OCI-LY7 (cell line): ENCODE results near the gene SAPCD1. TPM values are rescaled to one million over a fixed set of nuclear protein-coding genes. Genes with fewer than 3 reads are reported as not detected.
"Not testable (repeated sequence)": the region's sequence is repeated elsewhere in the genome, so short reads cannot be mapped to it uniquely, and the experiment has no call there.

Experiments used
- BruUV-seq: library from RNA; stranded (reverse); fragments of 400-500 nt; replicated peaks from 2 replicates; lab custom pipeline; 2021; lab: Mats Ljungman, UMichigan
- CTCF ChIA-PET: fragments of 300-600 bp; sonication (Branson Sonifier 250); formaldehyde crosslinking; loops from one replicate; lab custom pipeline; 2022; ENCODE audit warnings: antibody characterized with exemption; ENCODE audit not compliant: unreplicated experiment; lab: Charles Lee
- POLR2A ChIA-PET: fragments of 300-600 bp; sonication (Branson Sonifier 250); formaldehyde crosslinking; loops from one replicate; lab custom pipeline; 2022; ENCODE audit warnings: antibody characterized with exemption; lab: Charles Lee
- DNase-seq: peaks from one replicate; pipeline ENCODE4 v3.0.0-alpha.2; 2015; ENCODE audit warnings: low spot score
- H2AFZ ChIP-seq: fragments of 200-600 bp; sonication (generic), shearing (Covaris generic); 2 replicates; pipeline ENCODE4 v1.6.1; 2014; ENCODE audit warnings: mild to moderate bottlenecking, antibody characterized with exemption, low read length, moderate library complexity
- H3K27ac ChIP-seq: fragments of 200-600 bp; sonication (generic); 2 replicates; pipeline ENCODE4 v1.5.1; 2014; ENCODE audit warnings: mixed run types, low read depth, mild to moderate bottlenecking, moderate library complexity, low read length, inconsistent platforms; ENCODE audit not compliant: poor library complexity, severe bottlenecking
- H3K36me3 ChIP-seq: fragments of 200-600 bp; sonication (generic); 2 replicates; pipeline ENCODE4 v1.6.1; 2014; ENCODE audit warnings: mild to moderate bottlenecking, antibody characterized with exemption, low read length, moderate library complexity, mixed read lengths; ENCODE audit not compliant: insufficient read depth
- H3K4me1 ChIP-seq: fragments of 200-600 bp; sonication (generic); 2 replicates; pipeline ENCODE4 v1.5.1; 2014; ENCODE audit warnings: mild to moderate bottlenecking, low read length; ENCODE audit not compliant: insufficient read depth, poor library complexity, severe bottlenecking
- H3K4me2 ChIP-seq: fragments of 200-600 bp; sonication (generic); 2 replicates; pipeline ENCODE4 v1.6.1; 2014; ENCODE audit warnings: mild to moderate bottlenecking, low read length
- H3K4me3 ChIP-seq: fragments of 200-600 bp; sonication (generic); 2 replicates; pipeline ENCODE4 v1.5.1; 2014; ENCODE audit warnings: mild to moderate bottlenecking, low read depth, low read length; ENCODE audit not compliant: poor library complexity, severe bottlenecking
- H3K79me2 ChIP-seq: fragments of 200-600 bp; sonication (generic); 2 replicates; pipeline ENCODE4 v1.6.1; 2016; ENCODE audit warnings: low read depth, mild to moderate bottlenecking, low read length, moderate library complexity, mixed read lengths; ENCODE audit not compliant: insufficient read depth
- H3K9me2 ChIP-seq: fragments of 200-600 bp; sonication (generic); 2 replicates; pipeline ENCODE4 v1.6.1; 2016; ENCODE audit warnings: mild to moderate bottlenecking, low read length, mixed read lengths; ENCODE audit not compliant: insufficient read depth
- H3K9me3 ChIP-seq: fragments of 200-600 bp; sonication (generic); 2 replicates; pipeline ENCODE4 v1.6.1; 2014; ENCODE audit warnings: mild to moderate bottlenecking, mixed run types, low read length, mixed read lengths
- H4K20me1 ChIP-seq: fragments of 200-600 bp; sonication (generic); 2 replicates; pipeline ENCODE4 v1.6.1; 2014; ENCODE audit warnings: mild to moderate bottlenecking, antibody characterized with exemption, low read length, moderate library complexity, mixed read lengths; ENCODE audit not compliant: insufficient read depth
- EZH2phosphoT487 ChIP-seq: fragments of 200-600 bp; sonication (generic); IDR thresholded peaks from 2 replicates; pipeline ENCODE4 v1.6.1; 2018; ENCODE audit warnings: low read depth, borderline replicate concordance, mild to moderate bottlenecking, mixed run types, antibody characterized with exemption, low read length, moderate library complexity, mixed read lengths
- intact Hi-C: fragments of 100-400 bp; cut with micrococcal nuclease; formaldehyde crosslinking; loops from one replicate; pipeline ENCODE4 v1.10.0; 2022; ENCODE audit not compliant: unreplicated experiment
- total RNA-seq, 2 experiments: library from RNA; depleted of rRNA in 1 of 2; stranded (reverse); fragments of >200 nt in 1 of 2; shearing (Covaris generic) in 1 of 2; gene quantifications; 2 replicates each; pipeline ENCODE4 v1.2.3, GENCODE V29; 2014 to 2022
- TF ChIP-seq, protein P1 (sequence below): fragments of 200-600 bp; sonication (generic); conservative IDR thresholded peaks from 2 replicates; pipeline ENCODE4 v1.5.1; 2014; ENCODE audit warnings: mild to moderate bottlenecking, antibody characterized with exemption, low read length, moderate library complexity, mixed read lengths

The SAPCD1 gene
- total RNA-seq, 2 experiments from 2014 or later, result 31.3 to 53.5 TPM

DNA sequence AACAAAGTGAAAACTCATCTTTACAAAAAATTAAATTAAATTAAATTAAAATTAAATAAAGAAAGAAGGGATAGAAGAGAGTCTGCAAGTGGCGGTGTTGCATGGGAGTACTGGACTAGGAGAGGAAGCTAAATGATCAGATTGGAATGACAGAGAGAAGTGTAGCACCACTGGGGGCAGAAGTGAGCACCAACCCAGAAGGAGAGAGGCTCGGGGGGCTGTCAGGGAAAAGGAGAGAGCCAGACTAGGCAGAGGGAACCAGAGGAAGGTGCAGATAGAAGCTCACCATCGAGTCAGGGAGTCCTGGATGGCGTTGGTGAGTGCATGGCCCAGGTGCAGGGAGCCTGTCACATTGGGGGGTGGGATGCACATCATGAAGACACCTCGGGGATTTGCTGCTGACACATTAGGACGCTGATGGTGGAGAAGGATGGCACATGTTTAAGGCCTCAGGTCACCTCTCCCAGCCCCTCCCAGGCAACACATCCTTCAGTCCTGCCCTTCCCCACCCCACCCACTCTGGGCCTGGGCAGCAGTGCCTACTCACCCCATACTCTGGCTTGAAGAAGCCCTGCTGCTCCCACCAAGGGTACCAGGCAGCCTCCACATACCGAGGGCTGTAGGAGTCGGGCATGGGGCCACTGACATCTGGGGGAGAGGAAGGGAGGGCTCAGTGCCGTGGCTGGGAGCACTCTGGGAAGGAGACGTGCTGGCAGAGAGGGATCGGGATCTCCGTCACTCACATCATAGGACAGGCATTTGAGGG, 29.1 kb downstream of the SAPCD1 start:
- POLR2A ChIA-PET, result no interaction called here
- Histone ChIP-seq H3K4me1 (peaks cover 55% of the 10 kb centered on the region), H3K4me2 (no peak overlapping the region), H3K27ac (no peak overlapping the region), H3K4me3 (no peak overlapping the region), H4K20me1 (no peaks in the 10 kb centered on the region), H3K9me3 (no peaks in the 10 kb centered on the region), H3K36me3 (peaks cover 62% of the 10 kb centered on the region), H3K79me2 (peaks cover 40% of the 10 kb centered on the region), H2AFZ (no peak overlapping the region), H3K9me2 (no peaks in the 10 kb centered on the region)
- no TSS peak for BruUV-seq
- intact Hi-C loops, result loop anchor here (10.0 kb wide), 1 partner anchor 247 kb away; the partner anchor contains the start of genes ATP6V1G2, DDX39B and NFKBIL1
- CTCF ChIA-PET, result no interaction called here
- no peak for TF ChIP-seq EZH2phosphoT487
- TF ChIP-seq, protein P1, sequence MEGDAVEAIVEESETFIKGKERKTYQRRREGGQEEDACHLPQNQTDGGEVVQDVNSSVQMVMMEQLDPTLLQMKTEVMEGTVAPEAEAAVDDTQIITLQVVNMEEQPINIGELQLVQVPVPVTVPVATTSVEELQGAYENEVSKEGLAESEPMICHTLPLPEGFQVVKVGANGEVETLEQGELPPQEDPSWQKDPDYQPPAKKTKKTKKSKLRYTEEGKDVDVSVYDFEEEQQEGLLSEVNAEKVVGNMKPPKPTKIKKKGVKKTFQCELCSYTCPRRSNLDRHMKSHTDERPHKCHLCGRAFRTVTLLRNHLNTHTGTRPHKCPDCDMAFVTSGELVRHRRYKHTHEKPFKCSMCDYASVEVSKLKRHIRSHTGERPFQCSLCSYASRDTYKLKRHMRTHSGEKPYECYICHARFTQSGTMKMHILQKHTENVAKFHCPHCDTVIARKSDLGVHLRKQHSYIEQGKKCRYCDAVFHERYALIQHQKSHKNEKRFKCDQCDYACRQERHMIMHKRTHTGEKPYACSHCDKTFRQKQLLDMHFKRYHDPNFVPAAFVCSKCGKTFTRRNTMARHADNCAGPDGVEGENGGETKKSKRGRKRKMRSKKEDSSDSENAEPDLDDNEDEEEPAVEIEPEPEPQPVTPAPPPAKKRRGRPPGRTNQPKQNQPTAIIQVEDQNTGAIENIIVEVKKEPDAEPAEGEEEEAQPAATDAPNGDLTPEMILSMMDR, result peak; percentile 81
- peak; percentile 58 for DNase-seq

GRCh38 chr6:31792090-31792374, 29.6 kb downstream of the SAPCD1 start:
- Histone ChIP-seq H2AFZ (no peak overlapping the region), H3K9me2 (no peaks in the 10 kb centered on the region), H3K9me3 (no peaks in the 10 kb centered on the region), H3K4me2 (no peak overlapping the region), H4K20me1 (no peaks in the 10 kb centered on the region), H3K79me2 (peaks cover 40% of the 10 kb centered on the region), H3K4me1 (peaks cover 60% of the 10 kb centered on the region), H3K27ac (no peak overlapping the region), H3K4me3 (no peak overlapping the region), H3K36me3 (peaks cover 62% of the 10 kb centered on the region)
- no TSS peak for BruUV-seq
- intact Hi-C loops, result loop anchor here (10.0 kb wide), 1 partner anchor 247 kb away; the partner anchor contains the start of genes ATP6V1G2, DDX39B and NFKBIL1
- TF ChIP-seq EZH2phosphoT487, result no peak
- TF ChIP-seq, protein P1, result no peak
- no peak for DNase-seq
- ChIA-PET CTCF (no interaction called here), POLR2A (no interaction called here)

DNA sequence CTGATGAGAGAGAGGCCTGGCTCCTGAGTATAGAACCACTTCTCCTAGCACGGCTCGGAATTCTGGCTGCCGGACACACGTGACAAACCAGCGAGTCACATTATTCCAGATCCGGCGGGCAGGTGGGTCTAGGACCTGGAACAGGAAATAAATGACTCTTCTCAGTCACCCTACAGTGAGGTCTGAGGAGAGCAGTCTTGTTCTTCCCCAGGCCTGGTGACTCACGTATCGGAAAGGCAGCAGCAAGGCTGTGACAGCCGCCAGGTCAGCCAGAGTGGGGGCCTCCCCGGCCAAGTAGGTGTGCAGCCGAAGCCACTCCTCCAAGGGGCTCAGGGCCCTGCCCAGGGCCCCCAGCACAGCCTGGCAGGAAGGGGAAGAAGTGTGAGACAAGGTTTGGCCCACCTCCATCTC, 30.3 kb downstream of the SAPCD1 start:
- Histone ChIP-seq H3K36me3 (peaks cover 60% of the 10 kb centered on the region), H3K9me3 (no peaks in the 10 kb centered on the region), H2AFZ (no peak overlapping the region), H3K27ac (no peak overlapping the region), H3K9me2 (no peaks in the 10 kb centered on the region), H4K20me1 (no peaks in the 10 kb centered on the region), H3K4me2 (no peak overlapping the region), H3K4me3 (no peak overlapping the region), H3K4me1 (peaks cover 68% of the 10 kb centered on the region), H3K79me2 (peaks cover 40% of the 10 kb centered on the region)
- no peak for TF ChIP-seq EZH2phosphoT487
- TF ChIP-seq, protein P1, result no peak
- BruUV-seq, result no TSS peak
- ChIA-PET CTCF (no interaction called here), POLR2A (no interaction called here)
- intact Hi-C loops, result loop anchor here (10.0 kb wide), 1 partner anchor 248 kb away; the partner anchor contains the start of genes ATP6V1G2, DDX39B and NFKBIL1
- no peak for DNase-seq

- DNase-seq, H3K9me3 ChIP-seq, H4K20me1 ChIP-seq, CTCF ChIA-PET, H2AFZ ChIP-seq, BruUV-seq, H3K9me2 ChIP-seq: not testable (repeated sequence)
- peak overlapping the region; percentile 47 for H3K27ac ChIP-seq
- intact Hi-C loops, result loop anchor here (2.0 to 10.0 kb wide), 2 partner anchors 69 to 249 kb away; partner anchors contain the start of genes ATP6V1G2, DDX39B, NEU1 and NFKBIL1
- POLR2A ChIA-PET, result interaction anchor here (0.6 kb wide), 1 partner anchor 81 kb away, joined by 3 read pairs; no protein-coding TSS in a partner anchor
- peaks cover 36% of the 10 kb centered on the region for H3K79me2 ChIP-seq
- H3K36me3 ChIP-seq, result peaks cover 52% of the 10 kb centered on the region
- peaks cover 67% of the 10 kb centered on the region for H3K4me1 ChIP-seq
- H3K4me2 ChIP-seq, result peak overlapping the region; percentile 90
- H3K4me3 ChIP-seq, result peak overlapping the region; percentile 90
Measured at GRCh38 chr6:31793927-31794245, 31.4 kb downstream of the SAPCD1 start.
